Gastrocnemius medialis (tissue), 4 donors: ENCODE data around the gene FHL3. TPM values are rescaled to one million over a fixed set of nuclear protein-coding genes. Genes with fewer than 3 reads are reported as not detected.
"Not testable (repeated sequence)": the region's sequence is repeated elsewhere in the genome, so short reads cannot be mapped to it uniquely, and the experiment has no call there.

ENCODE experiments used
- ATAC-seq, 2 donors: fragments of 150-250 bp; one replicate each; pipeline ENCODE4 v1.9.1; 2016
- DNase-seq, 2 donors: peaks; one replicate each; pipeline ENCODE4 v3.0.0-alpha.2; 2019
- H3K27ac ChIP-seq, 4 donors: fragments of 200-600 bp; sonication (generic); 1 replicate in 1 of 4; 2 replicates in 3 of 4; pipeline ENCODE4 v1.5.1; 2016 to 2018; ENCODE audit warnings: mild to moderate bottlenecking in 2 of 4, moderate library complexity in 1 of 4
- H3K27me3 ChIP-seq, 3 donors: fragments of 200-600 bp; sonication (generic) in 2 of 3; 1 replicate in 1 of 3; 2 replicates in 2 of 3; pipeline versions ENCODE4 v1.5.1 to v1.6.0; 2016 to 2019; ENCODE audit warnings: mild to moderate bottlenecking in 1 of 3, moderate library complexity in 1 of 3
- H3K36me3 ChIP-seq, 2 donors: fragments of 200-600 bp; sonication (generic) in 1 of 2; one replicate each; pipeline ENCODE4 v1.5.1; 2017 to 2018
- H3K4me1 ChIP-seq, 2 donors: fragments of 200-600 bp; sonication (generic) in 1 of 2; one replicate each; pipeline ENCODE4 v1.5.1; 2016 to 2017; ENCODE audit warnings: mild to moderate bottlenecking in 2 of 2
- H3K4me3 ChIP-seq, 4 donors: fragments of 200-600 bp; sonication (generic) in 3 of 4; 1 replicate in 1 of 4; 2 replicates in 3 of 4; pipeline ENCODE4 v1.5.1; 2016 to 2019; ENCODE audit warnings: mild to moderate bottlenecking in 2 of 4
- H3K9me3 ChIP-seq, 3 donors: fragments of 200-600 bp; sonication (generic) in 2 of 3; 1 replicate in 1 of 3; 2 replicates in 2 of 3; pipeline ENCODE4 v1.5.1; 2016 to 2019
- CTCF ChIP-seq, 5 experiments: fragments of 450-650 bp in 3 of 5; fragments of 200-600 bp in 2 of 5; sonication (generic) in 2 of 5; IDR thresholded peaks in 4 of 5; conservative IDR thresholded peaks in 1 of 5; 1 replicate in 4 of 5; 2 replicates in 1 of 5; pipeline ENCODE4 v1.5.1; 2016 to 2019; ENCODE audit warnings: antibody characterized with exemption in 5 of 5, mild to moderate bottlenecking in 3 of 5, moderate library complexity in 3 of 5
- POLR2A ChIP-seq, 2 donors: fragments of 450-650 bp; IDR thresholded peaks; one replicate each; pipeline ENCODE4 v1.6.1; 2017; ENCODE audit warnings: antibody characterized with exemption in 2 of 2, mild to moderate bottlenecking in 2 of 2, moderate library complexity in 2 of 2
- in situ Hi-C, 4 donors: fragments of 200-750 bp; cut with MboI; loops; one replicate each; pipeline versions ENCODE4 v1.15.0 to v1.8.0; 2017; ENCODE audit warnings: low sequenced_read_pairs in 4 of 4
- intact Hi-C: fragments of 100-400 bp; cut with DNase I; formaldehyde crosslinking; loops from one replicate; pipeline ENCODE4 v1.15.1; 2023; ENCODE audit warnings: low total_unique reads
- total RNA-seq, 4 donors: library from RNA; depleted of rRNA; stranded (reverse); fragments of >200 nt; gene quantifications; one replicate each; pipeline versions ENCODE4 v1.1.0 to v1.2.3, GENCODE V29; 2016

FHL3 gene
- total RNA-seq, 4 donors from 2014 or later, result 725 to 1,282 (median 1,051) TPM

- Histone ChIP-seq H3K4me3 (no peak overlapping the region), H3K4me1 (peaks cover 3 to 5% of the 10 kb centered on the region in 2 donors), H3K9me3 (no peaks in the 10 kb centered on the region), H3K36me3 (peaks cover 6 to 93% of the 10 kb centered on the region in 2 donors), H3K27ac (peak overlapping the region in 1 of 4 donors; percentile 0), H3K27me3 (no peaks in the 10 kb centered on the region)
- in situ Hi-C loops, result no loop called here
- ATAC-seq (no peak), DNase-seq (no peak)
- intact Hi-C loops, result no loop called here
- TF ChIP-seq CTCF (IDR thresholded peaks at IDR 0.05 in 4 of 5, conservative IDR thresholded peaks at IDR 0.05 in 1 of 5) (no peak), POLR2A (IDR thresholded peaks at IDR 0.05) (no peak)
These were observed 21.8 kb downstream of the FHL3 start for GRCh38 chr1:37983546-37983945.

GRCh38 chr1:37978541-37978940 is 26.8 kb downstream of the FHL3 start:
- Histone ChIP-seq H3K9me3 (no peaks in the 10 kb centered on the region), H3K4me1 (no peaks in the 10 kb centered on the region), H3K4me3 (no peak overlapping the region), H3K27me3 (no peaks in the 10 kb centered on the region), H3K27ac (peak overlapping the region in 3 of 4 donors; percentile 9 to 51 (median 9)), H3K36me3 (peaks cover 7 to 97% of the 10 kb centered on the region in 2 donors)
- intact Hi-C loops (loop anchor here (5.0 kb wide), 1 partner anchor 86 kb away; no protein-coding TSS in a partner anchor), in situ Hi-C loops (no loop called here)
- TF ChIP-seq CTCF (IDR thresholded peaks at IDR 0.05 in 4 of 5, conservative IDR thresholded peaks at IDR 0.05 in 1 of 5) (no peak), POLR2A (IDR thresholded peaks at IDR 0.05) (no peak)
- ATAC-seq (peak in 1 of 2 donors; percentile 30), DNase-seq (no peak)

- H3K4me1 ChIP-seq, H3K27me3 ChIP-seq, H3K9me3 ChIP-seq, H3K4me3 ChIP-seq, DNase-seq, in situ Hi-C loops: not testable (repeated sequence)
- ATAC-seq, result peak in 1 of 2 donors; percentile 22
- H3K27ac ChIP-seq, result peak overlapping the region in 1 of 4 donors; percentile 51
- peak in 4 of 5 experiments; percentile 20 to 45 (median 33) for TF ChIP-seq CTCF (IDR thresholded peaks at IDR 0.05 in 4 of 5, conservative IDR thresholded peaks at IDR 0.05 in 1 of 5)
- intact Hi-C loops, result loop anchor here (5.0 kb wide), 1 partner anchor 83 kb away; no protein-coding TSS in a partner anchor
- peaks cover 7 to 86% of the 10 kb centered on the region in 2 donors for H3K36me3 ChIP-seq
These were observed 30.2 kb downstream of the FHL3 start for GRCh38 chr1:37975083-37975482.

- Histone ChIP-seq H3K36me3 (peaks cover 7 to 84% of the 10 kb centered on the region in 2 donors), H3K27ac (no peak overlapping the region), H3K27me3 (no peaks in the 10 kb centered on the region), H3K4me3 (no peak overlapping the region), H3K4me1 (no peaks in the 10 kb centered on the region), H3K9me3 (no peaks in the 10 kb centered on the region)
- TF ChIP-seq CTCF (IDR thresholded peaks at IDR 0.05 in 4 of 5, conservative IDR thresholded peaks at IDR 0.05 in 1 of 5) (no peak), POLR2A (IDR thresholded peaks at IDR 0.05) (no peak)
- ATAC-seq, result no peak
- in situ Hi-C loops, result no loop called here
- intact Hi-C loops, result no loop called here
- DNase-seq, result no peak
These were observed 30.7 kb downstream of the FHL3 start for GRCh38 chr1:37974567-37974966.

GRCh38 chr1:37973684-37974083 is 31.6 kb downstream of the FHL3 start:
- H3K27me3 ChIP-seq, H3K9me3 ChIP-seq, DNase-seq, H3K27ac ChIP-seq, ATAC-seq, H3K4me1 ChIP-seq, in situ Hi-C loops, intact Hi-C loops, H3K4me3 ChIP-seq: not testable (repeated sequence)
- H3K36me3 ChIP-seq, result peaks cover 3 to 84% of the 10 kb centered on the region in 2 donors
